HG03066 (cell line): ENCODE data around the gene ENOX1.

Experiments used
- ATAC-seq: cut with Tn5 transposase; IDR thresholded peaks from one replicate; pipeline ENCODE4 v1.9.1; 2021; ENCODE audit warnings: low read depth; ENCODE audit not compliant: unreplicated experiment

The ENOX1 gene

DNA sequence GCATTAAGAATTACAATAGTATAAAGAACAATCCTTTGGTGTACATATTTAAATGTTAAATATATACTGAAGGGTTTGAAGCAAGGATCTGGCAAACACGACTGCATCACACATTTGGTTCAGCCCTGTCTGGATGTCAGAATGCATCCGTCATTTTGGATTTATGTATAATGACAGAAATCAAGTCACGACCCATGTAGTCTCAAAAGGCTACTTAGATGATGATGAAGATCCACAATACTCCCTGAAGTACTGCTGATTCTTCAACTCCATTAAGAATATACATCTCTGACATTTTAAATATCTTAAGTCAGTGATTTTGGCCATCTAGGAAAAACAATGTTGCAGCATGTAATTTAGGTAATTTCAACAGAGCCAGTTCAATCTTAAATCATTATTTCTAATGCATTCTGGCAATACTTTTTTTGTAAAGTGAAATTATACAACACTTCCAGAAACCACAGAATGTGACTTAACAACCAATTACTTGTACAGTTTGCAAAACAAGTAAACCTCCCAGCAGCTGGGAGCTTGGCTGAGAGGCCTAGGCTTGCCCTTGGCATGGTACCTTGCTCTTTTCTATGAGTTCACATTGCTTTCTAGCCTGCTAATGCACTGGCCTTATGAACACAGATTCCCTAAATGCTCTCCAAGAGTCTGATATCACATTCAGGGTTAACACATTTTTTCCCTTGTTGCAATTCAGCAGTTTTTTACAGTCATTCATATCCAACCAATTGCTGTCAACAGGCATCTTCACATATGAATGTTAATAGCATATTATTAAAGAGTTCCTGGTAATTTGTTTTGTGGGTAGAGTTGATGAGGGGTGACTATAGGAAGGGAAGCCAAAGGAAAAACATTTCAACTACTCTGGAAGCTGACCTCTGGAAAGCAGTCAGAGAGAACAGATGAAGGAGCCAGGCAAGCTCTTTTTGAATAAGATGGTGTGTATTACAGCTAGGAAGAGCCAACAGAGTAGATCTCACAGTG, 175.2 kb downstream of the ENOX1 start:
- no peak for ATAC-seq

DNA sequence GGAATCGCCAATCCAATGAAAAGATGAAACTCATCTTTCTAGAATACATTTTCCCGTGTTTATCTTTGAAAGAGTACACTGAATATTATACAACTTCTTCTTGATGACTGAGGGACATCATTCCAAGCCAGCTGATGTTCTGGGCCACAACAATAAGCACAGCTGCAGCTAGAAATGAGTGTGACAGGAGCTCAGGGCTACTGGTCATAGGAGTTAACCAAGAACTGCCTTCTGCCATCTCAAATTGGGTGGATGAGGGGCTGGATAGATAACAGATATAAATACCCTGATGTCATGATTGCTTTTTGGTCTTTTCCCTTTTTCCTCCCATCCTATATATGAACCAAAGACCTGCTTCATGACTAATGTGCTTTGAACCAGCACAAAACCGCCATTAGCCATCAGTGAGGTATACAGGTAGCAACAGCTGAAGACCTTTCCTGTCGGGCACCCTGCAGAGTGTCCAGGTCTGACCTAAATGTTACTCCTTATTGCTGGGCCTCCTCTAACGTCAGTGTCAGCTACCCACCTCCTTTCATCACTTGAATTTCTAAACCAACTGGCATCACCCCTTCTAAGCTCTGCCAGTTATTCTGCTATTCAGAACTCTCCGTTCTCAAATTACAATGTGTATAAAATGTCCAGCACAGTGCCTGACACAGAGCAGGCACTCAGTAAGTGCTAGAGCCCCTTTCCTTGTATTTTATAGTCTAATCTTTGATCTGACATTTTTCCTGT, 178.2 kb downstream of the ENOX1 start:
- no peak for ATAC-seq

DNA sequence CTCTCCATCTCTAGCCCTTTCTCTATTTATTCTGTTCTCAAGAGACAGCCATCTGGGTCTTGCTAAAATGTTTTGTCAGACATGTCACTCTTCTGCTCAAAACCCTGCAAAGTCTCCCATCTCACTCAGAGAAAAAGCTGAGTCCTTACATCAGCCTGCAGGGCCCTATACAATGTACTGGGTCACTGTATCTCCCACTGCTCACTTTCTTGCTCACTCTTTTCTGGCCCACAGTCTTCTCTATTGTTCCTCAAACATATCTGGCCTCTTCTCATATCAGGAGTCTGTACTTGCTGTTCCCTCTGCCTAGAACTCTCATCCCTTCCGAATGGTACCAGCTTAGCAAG, 189.2 kb downstream of the ENOX1 start:
- ATAC-seq: no peak

DNA sequence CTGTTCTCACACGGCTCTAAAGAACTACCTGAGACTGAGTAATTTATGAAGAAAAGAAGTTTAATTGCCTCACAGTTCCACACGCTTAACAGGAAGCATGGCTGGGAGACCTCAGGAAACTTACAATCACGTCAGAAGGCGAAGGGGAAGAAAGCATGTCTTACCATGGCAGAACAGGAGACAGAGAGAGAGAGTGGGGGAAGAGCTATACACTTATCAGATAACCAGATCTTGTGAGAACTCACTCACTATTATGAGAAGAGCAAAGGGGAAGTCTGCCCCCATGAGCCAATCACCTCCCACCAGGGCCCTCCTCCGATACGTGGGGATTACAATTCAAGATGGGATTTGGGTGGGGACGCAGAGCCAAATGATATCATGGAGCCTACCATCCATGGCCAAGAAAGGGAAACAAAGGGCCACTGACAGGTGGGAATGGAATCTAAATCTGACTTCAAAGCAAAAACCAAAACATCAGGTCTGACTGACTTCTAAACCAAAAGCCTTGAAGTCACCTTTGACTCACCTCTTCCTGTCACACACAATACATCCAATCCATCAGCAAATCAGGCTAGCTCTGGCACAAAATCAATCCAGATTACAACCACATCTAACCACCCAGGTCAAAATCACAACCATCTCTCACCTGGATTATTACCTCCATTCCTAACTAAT, 189.7 kb downstream of the ENOX1 start:
- ATAC-seq: no peak

DNA sequence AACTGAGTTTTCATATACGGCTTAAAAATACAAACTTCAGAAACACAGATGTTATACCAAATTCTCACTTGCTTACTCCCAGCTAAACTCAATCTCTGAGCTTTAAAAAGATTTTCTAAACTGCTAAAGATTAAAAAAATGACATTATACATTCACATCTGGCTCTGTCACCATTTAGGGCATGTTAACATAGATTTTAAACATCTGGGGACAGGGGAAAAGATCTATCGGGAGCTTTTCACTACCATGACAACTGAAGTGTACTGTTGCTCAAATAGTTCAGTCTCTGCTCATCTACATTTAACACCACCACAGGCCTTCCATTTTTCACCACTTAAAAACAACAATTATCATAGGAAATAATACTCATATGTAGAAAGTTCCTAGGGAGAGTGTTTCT, 190.8 kb downstream of the ENOX1 start:
- no peak for ATAC-seq

DNA sequence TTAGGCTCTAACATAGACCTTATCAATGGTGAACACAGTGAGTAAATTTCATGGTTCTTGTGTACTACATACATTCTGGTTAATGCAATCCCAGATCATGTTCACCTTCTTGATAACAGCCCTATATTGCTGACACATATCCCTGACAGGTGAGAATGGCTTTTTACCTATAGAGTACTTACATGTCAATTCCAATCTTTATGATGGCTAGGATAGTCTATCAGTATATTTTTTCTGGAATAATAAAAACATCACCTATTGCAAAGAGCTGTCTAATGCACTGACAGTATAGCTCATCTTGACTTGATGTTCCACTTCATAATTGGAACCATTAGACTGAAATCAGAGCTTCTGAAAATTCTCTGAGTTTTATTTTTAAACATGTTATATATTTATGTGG, 199.4 kb downstream of the ENOX1 start:
- no peak for ATAC-seq

DNA sequence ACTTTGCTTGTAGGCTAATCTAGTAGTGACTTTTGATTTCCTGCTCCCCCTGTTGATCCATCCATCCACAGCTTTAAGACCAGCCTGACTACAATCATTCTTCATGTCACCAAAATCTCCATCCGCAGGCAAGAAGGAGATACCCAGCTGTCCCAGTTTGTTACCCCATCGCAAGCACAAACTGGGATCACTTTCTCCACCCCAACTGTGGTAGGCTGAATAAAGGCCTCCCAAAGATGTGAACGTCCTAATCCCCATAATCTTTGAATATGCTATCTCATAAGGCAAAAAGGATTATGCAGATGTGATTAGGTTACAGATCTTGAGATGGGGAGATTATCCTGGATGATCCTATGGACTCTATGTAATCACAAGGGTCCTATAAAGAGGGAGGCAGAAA, 202.0 kb downstream of the ENOX1 start:
- ATAC-seq: no peak

DNA sequence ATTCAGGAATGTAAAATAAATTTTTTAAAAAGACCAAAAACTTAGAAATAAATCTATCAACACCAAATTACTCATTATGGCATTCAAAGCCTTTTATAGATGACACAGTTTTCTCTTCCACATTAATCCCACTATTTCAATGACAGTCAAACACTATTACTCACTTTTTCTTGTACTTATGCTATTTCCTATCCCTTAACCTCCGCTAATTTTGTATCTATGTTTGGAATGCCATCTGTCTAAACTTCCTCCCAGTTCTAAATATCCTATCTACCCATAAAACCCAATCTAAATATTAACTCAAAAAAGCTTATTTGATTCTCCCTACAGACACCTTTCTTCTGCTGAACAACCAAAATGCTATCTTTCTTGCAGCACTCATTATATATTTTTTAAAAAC, 203.5 kb downstream of the ENOX1 start:
- no peak for ATAC-seq

DNA sequence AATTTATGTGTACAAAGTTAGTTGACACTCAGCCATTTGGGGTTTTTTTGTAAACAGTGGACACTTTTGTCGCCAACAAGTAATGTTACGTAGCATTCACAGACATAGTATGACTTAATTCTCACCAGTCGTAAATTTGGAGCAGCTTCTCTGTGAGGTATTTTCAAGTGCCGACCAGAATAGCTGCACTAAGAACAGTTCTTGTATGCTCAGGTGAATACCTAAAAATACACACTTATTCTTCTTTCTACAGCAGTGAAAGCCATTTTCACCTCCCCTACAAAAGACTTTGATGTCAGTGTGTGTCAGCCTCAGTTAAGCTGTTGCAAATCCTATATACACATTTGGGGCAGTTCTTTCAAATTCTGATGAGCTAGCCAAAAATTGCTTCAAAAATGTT, 206.5 kb downstream of the ENOX1 start:
- no peak for ATAC-seq

DNA sequence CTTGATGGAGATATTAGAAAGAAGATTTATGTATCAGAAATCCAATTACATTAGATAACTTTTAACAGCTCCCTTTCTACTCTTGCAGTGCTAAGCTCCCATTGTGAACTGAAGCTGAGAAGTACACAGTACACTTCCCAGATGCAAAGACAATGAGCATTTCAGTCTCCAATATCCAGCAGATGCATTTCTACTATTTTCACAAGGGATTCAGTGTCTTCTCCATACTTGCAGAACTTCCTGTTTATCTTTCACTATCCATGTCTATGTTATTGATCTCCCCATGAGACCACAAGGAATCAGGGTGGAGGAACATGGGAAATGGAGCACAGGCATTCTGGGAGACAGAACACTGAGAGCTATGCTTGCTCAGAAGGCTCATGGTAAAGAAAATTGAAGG, 207.5 kb downstream of the ENOX1 start:
- no peak for ATAC-seq

DNA sequence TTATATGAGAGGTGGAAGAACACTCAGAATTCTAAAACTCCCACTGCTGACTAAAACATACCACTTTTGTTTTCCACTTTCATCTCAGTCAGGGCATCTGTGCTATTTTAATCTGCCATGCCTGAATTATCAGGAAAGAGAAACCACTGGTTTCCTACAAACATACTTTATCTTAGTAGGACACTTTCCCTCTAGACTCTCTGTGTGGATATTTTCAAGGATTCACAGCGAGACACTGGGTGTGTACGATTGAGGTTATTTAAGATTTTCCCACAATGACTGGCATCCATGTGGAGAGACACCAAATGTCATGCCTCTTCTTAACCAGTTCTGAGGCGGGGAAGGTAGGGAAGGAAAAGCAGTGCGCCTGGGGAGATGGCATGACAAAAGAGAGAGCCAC, 212.2 kb downstream of the ENOX1 start:
- ATAC-seq: no peak

DNA sequence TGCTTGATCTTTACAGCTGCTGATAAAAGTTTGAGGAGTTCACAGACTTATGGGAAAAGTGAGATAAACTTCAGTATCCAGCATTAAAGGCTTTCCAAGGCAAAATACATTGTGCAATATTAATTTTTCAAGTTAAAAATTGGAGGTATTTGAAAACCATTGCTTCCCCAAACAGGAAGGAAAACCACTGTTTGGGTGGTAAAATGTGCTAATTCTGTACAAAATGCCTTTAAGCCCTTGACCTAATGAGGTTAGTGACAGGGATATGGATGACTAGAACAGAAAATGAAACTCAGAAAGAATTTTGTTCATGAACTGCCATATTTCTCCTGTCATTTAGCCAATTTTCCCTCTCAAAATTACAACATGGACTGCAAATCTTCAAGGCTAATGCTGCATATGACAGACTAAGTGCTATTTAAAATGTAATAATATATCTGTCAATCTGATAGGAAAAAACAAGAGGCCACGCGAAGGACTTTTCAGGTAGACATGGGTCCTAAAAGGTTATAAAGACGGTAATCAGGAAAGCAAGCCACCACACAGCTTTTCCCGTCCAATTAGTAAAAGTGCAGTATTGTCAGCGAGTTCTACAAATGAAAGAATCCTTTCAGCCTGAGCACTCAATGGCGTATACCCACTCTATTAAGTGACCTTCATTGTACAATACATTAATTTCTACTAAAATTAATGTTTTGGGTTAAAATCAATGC, 212.8 kb downstream of the ENOX1 start:
- ATAC-seq: no peak

DNA sequence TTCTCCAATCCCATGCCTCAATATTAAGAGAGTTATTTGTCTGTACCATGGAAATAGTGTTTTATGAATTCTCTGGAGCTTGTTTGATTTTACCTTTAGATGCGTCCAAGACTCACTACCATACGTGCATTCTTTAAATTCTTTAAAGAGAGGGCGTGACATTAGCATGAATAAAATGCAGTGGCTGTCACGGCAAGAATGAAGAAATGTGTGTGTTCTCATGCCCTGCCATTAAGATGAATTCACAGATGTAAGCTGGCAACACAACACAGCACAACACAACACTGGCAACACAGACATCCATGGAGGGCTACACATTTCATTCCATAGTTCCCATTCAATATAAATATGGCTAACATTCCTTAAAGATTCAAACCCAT, 213.4 kb downstream of the ENOX1 start:
- ATAC-seq: no peak

DNA sequence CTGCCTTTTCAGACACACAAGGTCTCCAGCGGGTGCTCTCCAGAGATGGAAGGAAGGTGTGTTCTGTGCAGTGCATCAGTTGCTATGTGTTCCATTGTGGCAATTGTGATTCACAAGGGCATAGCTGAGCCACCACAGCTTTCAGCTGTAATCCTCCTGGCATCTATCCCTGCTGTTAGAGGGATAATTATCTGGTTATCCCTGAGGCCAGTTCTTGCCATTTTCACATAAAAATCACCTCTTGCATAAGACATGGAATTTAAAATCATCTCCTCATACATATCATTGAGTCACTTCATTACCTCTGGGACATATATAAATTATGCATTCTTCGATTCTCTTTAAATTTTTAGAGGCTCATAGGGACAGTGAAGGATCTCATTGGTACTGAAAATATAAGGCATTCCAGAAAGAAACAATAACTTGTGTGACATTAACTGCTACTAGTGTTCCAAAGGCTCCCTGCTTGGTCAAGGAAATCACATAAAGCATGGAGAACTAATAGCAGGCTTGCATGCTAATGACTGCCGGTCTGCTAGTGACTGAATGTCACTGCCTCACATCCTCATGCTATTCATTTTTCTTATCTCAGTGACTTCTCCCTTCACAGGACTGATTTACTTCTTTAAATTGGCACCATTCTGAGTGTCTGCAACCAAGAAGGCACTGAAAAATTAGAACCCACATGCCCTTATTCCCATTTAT, 214.0 kb downstream of the ENOX1 start:
- no peak for ATAC-seq

DNA sequence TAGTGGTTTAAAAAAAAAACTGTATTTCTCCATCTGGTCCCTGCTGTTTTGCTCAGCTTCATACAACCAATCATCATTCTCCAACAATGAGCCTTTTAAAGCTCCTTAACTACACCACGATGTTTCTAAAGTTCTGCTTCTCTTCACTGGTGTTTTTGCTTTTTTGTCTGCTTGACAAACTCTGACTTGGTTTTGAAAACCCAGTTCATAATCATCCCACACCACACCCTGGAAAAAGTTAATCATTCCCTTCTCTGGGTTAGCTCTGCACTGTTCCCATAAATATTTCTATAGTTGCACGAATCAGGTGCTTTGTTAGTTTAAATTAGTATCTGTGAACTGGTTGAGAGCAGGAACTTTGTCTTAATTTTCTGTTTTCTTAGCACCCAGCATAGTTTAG, 217.1 kb downstream of the ENOX1 start:
- no peak for ATAC-seq

DNA sequence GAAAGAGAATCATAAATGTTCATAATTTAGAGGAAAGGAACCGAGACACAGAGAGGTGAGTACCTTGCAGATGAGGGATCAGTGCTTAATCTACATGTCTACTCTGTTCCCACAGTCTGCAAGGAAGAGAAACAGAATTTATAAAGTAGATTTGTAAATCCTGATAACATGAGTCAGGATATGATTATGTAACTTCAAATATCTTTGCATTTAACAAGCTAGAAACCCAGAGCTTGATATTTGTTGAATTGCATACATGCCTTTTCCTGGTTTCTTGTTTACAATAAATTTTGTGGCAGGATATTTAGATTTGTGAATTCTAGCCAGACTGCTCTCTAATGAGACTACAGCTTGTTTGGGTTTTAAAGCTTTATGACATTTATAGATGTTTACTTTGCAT, 219.2 kb downstream of the ENOX1 start:
- no peak for ATAC-seq

DNA sequence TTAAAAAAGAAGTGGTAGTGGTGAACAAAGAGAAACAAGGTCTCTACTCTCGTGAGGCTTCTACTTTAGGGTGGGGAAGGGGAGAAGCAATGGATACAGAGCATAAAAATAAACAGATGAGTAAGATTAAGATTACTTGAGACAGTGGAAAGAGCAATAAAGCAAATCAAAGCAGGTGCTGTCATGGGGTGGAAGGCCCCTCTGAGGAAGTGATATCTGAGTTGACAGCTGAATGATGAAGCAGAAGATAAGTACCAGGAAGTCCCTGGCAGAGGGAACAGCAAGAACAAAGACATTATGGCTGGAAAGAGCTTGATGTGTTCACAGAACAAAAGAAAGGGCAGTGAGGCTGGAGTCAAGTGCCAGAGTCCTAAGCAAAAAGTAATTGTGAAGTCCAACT, 221.8 kb downstream of the ENOX1 start:
- ATAC-seq: no peak

DNA sequence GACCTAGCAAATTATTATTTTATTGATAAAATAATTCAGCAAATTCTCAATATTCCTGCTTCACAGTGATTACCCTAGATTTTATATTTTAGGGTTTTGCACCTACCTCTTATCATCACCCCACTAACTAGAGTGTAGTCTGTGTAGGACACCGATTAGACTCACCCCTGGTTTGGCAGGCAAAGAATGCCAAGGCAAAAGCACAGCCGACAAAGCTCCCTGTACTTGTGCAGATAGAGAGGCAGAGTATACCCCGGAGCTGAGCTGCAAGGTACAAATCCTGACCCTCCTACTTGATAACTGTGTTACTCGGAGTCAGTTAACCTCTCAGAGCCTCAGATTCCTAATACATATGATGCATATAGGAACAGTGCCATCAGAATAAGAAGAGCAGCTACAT, 225.7 kb downstream of the ENOX1 start:
- no peak for ATAC-seq

DNA sequence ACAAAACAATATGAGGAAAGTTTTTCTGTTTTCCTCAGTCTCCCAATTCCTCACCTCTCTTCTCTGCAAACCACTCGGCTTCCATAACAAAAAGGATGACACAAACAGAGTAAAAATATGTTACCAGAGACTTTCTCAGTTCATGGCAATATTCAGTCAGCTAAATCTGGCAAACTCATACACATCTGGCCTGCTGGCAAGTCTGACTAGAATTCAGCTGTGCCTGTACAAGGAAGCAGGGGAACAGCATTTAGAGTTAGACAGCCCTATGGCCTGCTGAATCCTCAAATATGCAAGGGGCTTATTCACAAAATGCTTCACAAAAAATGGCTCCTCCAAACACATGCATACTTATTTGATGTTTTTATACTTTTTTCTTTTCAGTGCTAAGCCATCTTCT, 227.8 kb downstream of the ENOX1 start:
- no peak for ATAC-seq

DNA sequence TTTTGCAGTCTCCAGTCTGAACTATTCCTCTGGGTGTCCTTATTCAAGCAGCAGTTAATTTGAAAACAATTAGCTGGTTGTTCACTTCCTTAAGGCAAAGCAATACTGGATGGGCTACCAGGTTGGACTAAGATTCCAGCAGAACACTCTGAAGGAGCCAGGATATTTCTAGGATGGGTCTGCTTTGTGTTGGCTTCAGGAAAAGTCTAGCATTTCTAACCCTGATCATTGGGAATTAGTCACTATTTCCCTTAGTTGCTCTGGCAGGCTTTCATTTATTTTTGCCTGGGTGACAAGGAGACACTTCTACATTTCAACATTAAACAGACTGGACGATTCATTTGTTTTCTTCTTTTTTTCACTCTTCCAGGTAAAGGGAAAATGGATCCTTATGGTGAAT, 228.4 kb downstream of the ENOX1 start:
- no peak for ATAC-seq
